ENCODE measurements around the gene GRIK4. TPM values are rescaled to one million over a fixed set of nuclear protein-coding genes. Genes with fewer than 3 reads are reported as not detected.

The GRIK4 gene
- total and polyA plus RNA-seq, 2 donors (not counting 3 experiments of a cell fraction or from before 2014, with no cell fraction given): 0.81 to 1.6 TPM

DNA sequence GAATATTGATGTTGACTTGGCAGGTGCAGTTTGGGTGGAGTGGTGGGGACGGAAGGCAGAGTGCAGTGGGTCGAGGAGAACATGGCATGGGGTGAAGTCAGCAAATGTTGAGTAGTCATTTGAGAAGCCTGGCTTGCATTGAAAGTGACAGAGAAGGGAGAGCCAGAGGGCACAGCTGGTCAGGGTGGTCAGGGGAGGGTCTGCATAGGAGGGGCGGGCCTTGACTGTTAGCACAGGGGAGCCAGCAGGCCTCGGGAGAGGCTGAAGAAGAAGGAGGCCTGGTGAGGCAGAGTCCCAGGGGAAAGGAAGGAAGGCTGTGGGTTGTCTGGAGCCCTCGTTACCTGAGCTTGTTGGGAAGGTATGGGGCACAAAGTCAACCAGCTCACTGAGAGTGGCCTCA is 281.6 kb downstream of the GRIK4 start:
- intact Hi-C loops (cut with micrococcal nuclease) (no loop called here), dilution Hi-C loops (cut with MboI; ENCODE audit: extremely low pct_ligation_motif_present, low sequenced_read_pairs) (no loop called here)
- no TSS peak for BruUV-seq (replicated peaks)
- ChIA-PET CTCF (interaction anchor here (4.2 kb wide), 1 partner anchor 9 kb away, joined by 21 read pairs; no protein-coding TSS in a partner anchor), POLR2A (no interaction called here)
- Histone ChIP-seq H3K79me2 (ENCODE audit: control insufficient read depth, insufficient read depth, low read length) (no peaks in the 10 kb centered on the region), H3K27ac (ENCODE audit: insufficient read depth, low read depth, low read length) (no peak overlapping the region), H2AFZ (ENCODE audit: low read depth, low read length) (no peak overlapping the region), H3K4me1 (ENCODE audit: control insufficient read depth, extremely low read depth, insufficient read depth, low read length) (no peaks in the 10 kb centered on the region), H3K9me1 (replicated peaks; ENCODE audit: control insufficient read depth, extremely low read depth, insufficient read depth, low read length) (no peaks in the 10 kb centered on the region), H4K20me1 (replicated peaks; ENCODE audit: control insufficient read depth, extremely low read depth, insufficient read depth, low read length) (no peaks in the 10 kb centered on the region), H3K4me3 (replicated peaks in 1 of 3; ENCODE audit: insufficient read depth in 1 of 3, low read depth in 1 of 3, low read length in 3 of 3) (no peak overlapping the region), H3K9ac (replicated peaks; ENCODE audit: extremely low read depth, insufficient read depth, low read length) (no peak overlapping the region), H3K4me2 (ENCODE audit: insufficient read depth, low read length) (no peak overlapping the region), H3K36me3 (ENCODE audit: control insufficient read depth in 2 of 2, extremely low read depth in 1 of 2, insufficient read depth in 2 of 2, low read length in 2 of 2) (no peaks in the 10 kb centered on the region), H3K9me3 (replicated peaks; ENCODE audit: control insufficient read depth, insufficient read depth, low read length) (no peaks in the 10 kb centered on the region), H3K27me3 (ENCODE audit: control insufficient read depth in 2 of 2, insufficient read depth in 2 of 2, low read length in 2 of 2) (peaks cover 12 to 15% of the 10 kb centered on the region in 2 experiments)
- FAIRE-seq: no peak
- no peak for DNase-seq (ENCODE audit: low read depth, low spot score)
- TF ChIP-seq, protein P1, sequence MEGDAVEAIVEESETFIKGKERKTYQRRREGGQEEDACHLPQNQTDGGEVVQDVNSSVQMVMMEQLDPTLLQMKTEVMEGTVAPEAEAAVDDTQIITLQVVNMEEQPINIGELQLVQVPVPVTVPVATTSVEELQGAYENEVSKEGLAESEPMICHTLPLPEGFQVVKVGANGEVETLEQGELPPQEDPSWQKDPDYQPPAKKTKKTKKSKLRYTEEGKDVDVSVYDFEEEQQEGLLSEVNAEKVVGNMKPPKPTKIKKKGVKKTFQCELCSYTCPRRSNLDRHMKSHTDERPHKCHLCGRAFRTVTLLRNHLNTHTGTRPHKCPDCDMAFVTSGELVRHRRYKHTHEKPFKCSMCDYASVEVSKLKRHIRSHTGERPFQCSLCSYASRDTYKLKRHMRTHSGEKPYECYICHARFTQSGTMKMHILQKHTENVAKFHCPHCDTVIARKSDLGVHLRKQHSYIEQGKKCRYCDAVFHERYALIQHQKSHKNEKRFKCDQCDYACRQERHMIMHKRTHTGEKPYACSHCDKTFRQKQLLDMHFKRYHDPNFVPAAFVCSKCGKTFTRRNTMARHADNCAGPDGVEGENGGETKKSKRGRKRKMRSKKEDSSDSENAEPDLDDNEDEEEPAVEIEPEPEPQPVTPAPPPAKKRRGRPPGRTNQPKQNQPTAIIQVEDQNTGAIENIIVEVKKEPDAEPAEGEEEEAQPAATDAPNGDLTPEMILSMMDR (IDR thresholded peaks at IDR 0.05; ENCODE audit: extremely low read depth in 1 of 2, insufficient read depth in 1 of 2, low read depth in 1 of 2, low read length in 2 of 2): no peak
- TF ChIP-seq MAX (IDR thresholded peaks at IDR 0.05; ENCODE audit: insufficient read depth, insufficient read length) (no peak), JUN (IDR thresholded peaks at IDR 0.05; ENCODE audit: borderline replicate concordance, insufficient read depth, insufficient read length, low read depth) (no peak), FOS (IDR thresholded peaks at IDR 0.05; ENCODE audit: borderline replicate concordance, insufficient read depth, low read length) (no peak), POLR2A (IDR thresholded peaks at IDR 0.05; ENCODE audit: low read depth, low read length) (no peak), POLR2AphosphoS5 (IDR thresholded peaks at IDR 0.05; ENCODE audit: insufficient read depth, low read depth, low read length) (no peak), MYC (IDR thresholded peaks at IDR 0.05; ENCODE audit: low read depth, low read length) (no peak), EZH2 (IDR thresholded peaks at IDR 0.05; ENCODE audit: borderline replicate concordance, low read depth, low read length, severe bottlenecking) (no peak), GATA2 (IDR thresholded peaks at IDR 0.05; ENCODE audit: insufficient read depth, insufficient read length, low read depth, low read length) (no peak)
